NCI-H345 treated with DMSO at 0.1 percent for 48 hours (cell line): ENCODE results near the gene TICAM2.

Source experiments
- DNase-seq: peaks from one replicate; lab custom pipeline; 2025; ENCODE audit not compliant: unreplicated experiment; lab: John Stamatoyannopoulos, UW

Gene TICAM2

DNA sequence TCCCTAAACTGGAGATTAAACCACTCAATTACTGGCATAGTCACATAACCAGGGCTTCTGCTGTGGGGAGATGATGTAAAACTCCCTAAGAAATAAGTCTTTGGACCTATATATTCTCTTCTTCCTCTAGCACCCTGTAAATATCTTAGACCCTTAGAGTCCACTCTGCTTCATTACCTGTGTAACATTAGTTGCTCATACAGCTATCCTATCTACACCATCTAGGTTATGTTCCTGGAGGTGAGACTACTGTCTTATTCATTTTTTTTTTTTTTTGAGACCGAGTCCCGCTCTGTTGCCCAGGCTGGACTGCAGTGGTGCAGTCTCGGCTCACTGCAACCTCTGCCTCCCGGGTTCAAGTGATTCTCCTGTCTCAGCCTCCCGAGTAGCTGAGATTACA, 9.6 kb upstream of the TICAM2 start:
- DNase-seq: no peak

GRCh38 chr5:115607935-115608334, 5.7 kb upstream of the TICAM2 start:
- no peak for DNase-seq

DNA sequence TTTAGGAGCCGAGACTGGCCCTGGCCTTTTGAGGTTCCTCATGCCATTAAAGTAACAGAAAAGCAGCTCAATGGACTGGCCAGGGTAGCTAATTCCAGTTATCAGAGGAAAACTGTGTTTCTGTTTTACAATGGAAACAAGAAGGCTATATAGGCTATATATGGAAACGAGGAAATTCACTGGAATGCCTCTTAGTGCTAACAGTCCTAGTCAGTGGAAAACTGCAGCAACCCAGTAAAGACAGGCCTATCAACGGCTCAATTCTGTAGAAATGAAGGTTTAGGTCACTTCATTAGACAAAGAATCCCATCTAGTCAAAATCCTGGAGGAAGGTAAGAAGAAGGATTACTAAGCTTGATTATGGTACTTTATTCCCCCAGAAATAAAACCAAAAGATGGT, 3.2 kb upstream of the TICAM2 start:
- no peak for DNase-seq

DNA sequence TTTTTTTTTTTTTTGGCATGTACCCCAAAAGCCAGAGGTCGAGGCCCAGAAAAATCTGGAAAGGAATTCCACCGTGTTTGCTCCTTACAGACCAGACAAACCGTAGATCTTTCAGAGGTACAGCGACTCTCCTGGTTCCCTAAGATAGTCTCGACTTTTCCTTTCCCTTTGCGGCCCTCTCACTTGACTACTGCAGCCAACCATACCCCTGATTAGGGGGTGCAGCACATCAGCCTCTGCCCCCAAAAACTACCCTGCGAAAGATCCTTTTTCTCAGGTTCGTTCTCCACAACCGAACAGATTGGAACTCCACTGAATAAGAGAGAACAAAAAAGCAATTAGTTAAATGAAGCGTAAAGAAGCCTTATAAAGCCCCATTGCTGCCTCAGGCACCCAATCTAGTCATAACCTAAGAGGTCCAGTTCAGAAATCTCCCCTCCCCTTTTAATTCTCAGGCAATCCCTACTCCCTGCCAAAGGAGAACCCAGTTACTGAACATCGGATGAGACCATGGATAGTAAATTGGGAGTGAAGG, 379 bp upstream of the TICAM2 start:
- no peak for DNase-seq

- no peak for DNase-seq
These were observed 1.5 kb downstream of the TICAM2 start for GRCh38 chr5:115600766-115601165.

DNA sequence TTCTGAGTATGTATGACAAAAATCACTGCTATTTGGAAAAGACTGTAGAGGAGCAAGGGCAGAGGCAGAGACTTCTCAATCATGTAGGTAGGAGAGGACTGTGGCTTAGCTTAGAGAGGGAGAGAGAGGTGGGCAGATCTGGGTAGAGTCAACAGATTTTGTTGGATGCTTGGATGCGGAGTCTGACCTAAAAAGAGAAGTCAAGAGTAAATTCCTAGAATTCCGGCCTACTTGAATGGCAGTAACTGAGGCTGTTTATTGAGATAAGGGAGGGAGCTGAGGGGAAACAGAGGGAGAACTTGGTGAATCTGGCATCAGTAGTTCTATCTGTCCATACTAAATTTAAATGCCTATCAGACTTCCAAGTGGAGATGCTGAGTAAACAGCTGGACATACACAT, 2.4 kb downstream of the TICAM2 start:
- no peak for DNase-seq

- DNase-seq: no peak
These were observed 2.8 kb downstream of the TICAM2 start for GRCh38 chr5:115599502-115599901.

- DNase-seq: no peak
These were observed 7.9 kb downstream of the TICAM2 start for GRCh38 chr5:115594128-115595047.

DNA sequence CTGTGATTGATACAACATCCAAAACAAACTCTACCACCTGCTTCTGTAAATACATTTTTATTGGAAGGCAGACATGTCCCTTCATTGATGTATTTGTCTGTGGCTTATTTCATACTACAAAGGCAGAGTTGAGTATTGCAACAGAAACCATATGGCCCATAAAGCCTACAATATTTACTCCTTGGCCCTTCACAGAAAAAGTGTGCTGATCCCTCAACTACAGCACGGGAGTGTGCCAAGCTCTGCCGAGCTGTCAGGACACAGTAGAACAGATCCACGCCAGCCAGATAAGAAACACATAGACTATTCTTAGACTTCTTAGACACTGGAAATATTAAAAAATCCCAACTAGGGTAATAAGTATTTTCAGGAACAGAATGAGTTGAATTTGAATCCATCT, 13.2 kb downstream of the TICAM2 start:
- no peak for DNase-seq

- DNase-seq: no peak
These were observed 13.6 kb downstream of the TICAM2 start for GRCh38 chr5:115588640-115589039.

DNA sequence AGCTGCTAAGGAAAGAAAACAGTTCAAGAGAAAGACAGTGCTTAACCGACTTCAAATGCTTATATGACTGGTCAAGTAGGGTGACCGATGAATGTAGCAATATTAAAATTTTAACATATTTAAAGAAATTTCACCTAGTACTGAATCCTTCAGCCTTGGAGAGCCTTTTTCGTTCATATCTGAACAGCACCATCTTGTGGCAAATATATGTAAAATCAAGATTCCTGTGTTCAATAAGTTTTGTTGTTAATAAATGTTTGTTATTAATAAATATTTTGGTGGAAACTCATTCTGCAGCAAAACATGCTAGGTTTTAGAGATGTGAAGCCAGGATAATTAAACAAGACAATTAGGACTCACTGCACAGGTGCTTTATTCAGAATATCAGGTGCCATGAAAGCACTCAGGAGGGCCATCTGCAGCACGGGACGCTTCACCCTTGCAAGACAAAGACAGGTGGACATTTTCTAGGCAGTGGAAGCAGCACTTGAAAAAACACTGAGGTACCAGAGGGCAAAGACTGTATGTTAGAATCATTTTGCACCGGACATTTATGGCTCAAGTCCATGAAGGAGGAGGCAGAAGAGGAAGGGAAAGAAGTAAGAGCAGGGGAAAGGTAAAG, 15.6 kb downstream of the TICAM2 start:
- DNase-seq: peak; percentile 30

DNA sequence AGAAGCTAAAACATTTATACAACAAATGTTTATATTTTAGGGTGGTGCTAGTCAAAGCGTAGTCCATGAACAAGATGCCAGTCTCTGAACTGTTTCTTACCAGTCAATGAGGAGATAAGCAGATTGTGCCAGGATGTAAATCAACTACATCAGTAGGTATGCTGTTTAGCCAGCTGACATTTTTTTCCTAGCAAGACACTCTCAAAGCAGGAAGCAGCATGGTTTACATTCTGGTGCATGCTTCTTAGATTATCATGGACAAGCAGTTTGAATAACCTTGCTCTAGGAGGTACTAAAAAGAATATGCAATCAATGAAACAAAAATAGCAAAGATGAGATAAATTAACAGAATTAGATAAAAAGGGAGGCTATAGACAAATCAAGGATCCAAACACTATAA, 17.0 kb downstream of the TICAM2 start:
- no peak for DNase-seq

DNA sequence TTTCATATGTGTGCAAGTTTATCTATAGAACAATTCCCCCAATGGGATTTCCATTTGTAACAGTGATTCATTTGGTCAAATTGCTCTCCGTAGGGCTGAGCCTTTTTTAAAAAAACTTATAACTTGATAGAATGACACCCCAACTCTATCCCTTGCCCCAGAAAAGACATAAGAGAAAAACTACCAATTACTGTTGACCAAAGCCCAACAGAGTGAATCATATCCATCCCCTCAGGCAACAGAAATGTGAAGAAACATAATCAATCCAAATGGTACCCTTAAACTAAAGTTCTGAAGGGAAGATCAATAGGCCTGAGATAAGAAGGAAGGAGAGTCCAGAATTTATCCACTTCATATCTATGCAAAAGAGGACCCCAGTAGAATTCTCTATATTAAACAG, 17.8 kb downstream of the TICAM2 start:
- no peak for DNase-seq

DNA sequence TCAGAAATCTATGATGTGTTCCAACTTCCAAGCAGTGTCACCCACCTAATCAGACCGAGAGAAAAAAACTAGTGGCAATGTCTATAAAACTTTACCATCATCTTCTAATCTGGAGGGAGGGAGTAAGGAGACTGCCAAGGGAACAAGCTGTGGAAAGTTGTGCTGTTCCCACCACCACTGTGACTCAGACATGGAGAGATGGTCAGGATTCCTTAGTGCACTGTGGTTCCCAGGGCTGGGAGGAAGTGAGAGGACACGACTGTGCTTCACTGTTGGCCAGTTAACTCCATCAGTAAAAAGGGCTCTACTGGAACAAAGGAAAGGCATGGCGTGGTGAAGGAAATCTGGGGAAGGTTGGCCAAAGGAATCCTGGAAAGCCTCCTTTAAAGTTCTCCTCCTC, 18.8 kb downstream of the TICAM2 start:
- no peak for DNase-seq

DNA sequence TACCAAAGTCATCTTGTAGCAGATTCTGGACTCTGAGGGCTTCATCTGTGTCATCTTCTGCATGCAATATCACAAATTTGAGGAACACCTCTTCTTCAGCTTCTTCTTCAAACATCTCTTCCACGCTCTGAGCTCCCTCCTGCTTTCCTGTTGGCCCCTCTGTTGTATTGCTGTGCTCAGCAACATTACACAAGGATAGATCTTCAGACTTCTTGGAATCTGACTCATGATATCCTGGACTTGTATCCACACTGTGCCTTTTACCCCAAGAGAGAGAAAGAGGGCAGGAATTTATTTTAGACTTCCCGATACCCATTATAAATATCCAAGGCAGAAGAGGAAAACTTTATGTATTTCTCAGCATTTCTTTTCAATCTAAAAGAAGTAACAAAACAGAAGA, 21.3 kb downstream of the TICAM2 start:
- no peak for DNase-seq

DNA sequence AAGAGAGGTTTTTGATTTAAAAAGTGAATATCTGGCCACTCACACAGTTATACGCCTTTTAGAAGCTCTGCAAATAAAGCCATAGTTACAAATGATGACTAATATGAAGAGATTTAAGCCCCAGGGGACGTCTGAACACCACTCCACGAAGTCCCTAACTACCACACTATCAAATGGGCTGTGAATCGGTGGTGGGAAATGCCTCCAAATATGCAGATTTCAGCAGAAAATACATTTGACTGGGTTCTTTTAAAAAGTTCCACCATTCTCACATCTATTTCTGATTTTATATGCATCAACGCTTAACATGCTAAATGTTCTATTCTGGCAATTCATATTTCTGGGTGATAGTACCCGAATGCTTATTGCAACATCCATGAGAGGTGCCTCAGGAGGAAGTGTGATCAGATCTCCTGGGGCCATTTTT, 22.5 kb downstream of the TICAM2 start:
- DNase-seq: no peak

GRCh38 chr5:115579216-115579615, 23.1 kb downstream of the TICAM2 start:
- DNase-seq: no peak

DNA sequence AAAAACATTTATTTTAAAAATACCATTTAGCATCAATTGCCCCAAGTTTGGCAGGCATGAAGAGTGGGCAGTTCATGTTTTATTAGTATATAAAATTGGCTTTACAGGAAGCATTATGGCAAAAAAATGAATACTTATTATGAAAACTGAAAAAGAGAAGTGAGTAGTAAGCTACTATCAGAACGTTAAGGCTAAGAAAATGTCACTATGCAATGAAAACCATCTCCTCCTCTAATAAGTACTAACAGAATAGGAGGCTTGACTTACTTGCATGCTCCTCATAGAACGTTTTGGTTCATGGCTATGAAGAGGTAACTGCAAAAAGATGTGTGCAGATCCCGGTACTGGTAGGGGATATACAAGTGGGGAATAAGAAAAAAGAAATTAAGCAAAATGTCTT, 23.6 kb downstream of the TICAM2 start:
- DNase-seq: no peak

- no peak for DNase-seq
These were observed 24.5 kb downstream of the TICAM2 start for GRCh38 chr5:115577741-115578140.

GRCh38 chr5:115577329-115577728, 24.9 kb downstream of the TICAM2 start:
- no peak for DNase-seq

- DNase-seq: no peak
These were observed 26.9 kb downstream of the TICAM2 start for GRCh38 chr5:115575167-115576070.
